Endothelial cell of umbilical vein (primary cell): Measurements from ENCODE around the gene CDKN2AIP.

ENCODE experiments used
- CTCF ChIP-seq, 2 donors: IDR thresholded peaks; 1 replicate in 1 of 2; 2 replicates in 1 of 2; pipeline ENCODE4 v1.5.1; 2011; ENCODE audit warnings: low read length in 2 of 2, mild to moderate bottlenecking in 2 of 2, moderate library complexity in 2 of 2, control low read depth in 1 of 2, inconsistent platforms in 1 of 2, low read depth in 1 of 2; ENCODE audit not compliant: insufficient read depth in 1 of 2; ENCODE audit errors: extremely low read depth in 1 of 2
- JUN ChIP-seq: IDR thresholded peaks from 2 replicates; pipeline ENCODE4 v1.6.1; 2011; ENCODE audit warnings: borderline replicate concordance, low read depth; ENCODE audit not compliant: insufficient read length, insufficient read depth
- MYC ChIP-seq: IDR thresholded peaks from one replicate; pipeline ENCODE4 v1.6.1; 2011; ENCODE audit warnings: mild to moderate bottlenecking, low read depth, low read length
- POLR2A ChIP-seq: IDR thresholded peaks from 2 replicates; pipeline ENCODE4 v1.6.1; 2012; ENCODE audit warnings: low read depth, mild to moderate bottlenecking, control low read depth, low read length
- POLR2AphosphoS5 ChIP-seq: IDR thresholded peaks from 2 replicates; pipeline ENCODE4 v1.6.1; 2012; ENCODE audit warnings: low read depth, mild to moderate bottlenecking, control low read depth, low read length, moderate library complexity; ENCODE audit not compliant: insufficient read depth
- TF ChIP-seq, protein P1 (sequence below): IDR thresholded peaks from 2 replicates; pipeline ENCODE4 v1.6.1; 2011; ENCODE audit not compliant: insufficient read depth, insufficient read length

DNA sequence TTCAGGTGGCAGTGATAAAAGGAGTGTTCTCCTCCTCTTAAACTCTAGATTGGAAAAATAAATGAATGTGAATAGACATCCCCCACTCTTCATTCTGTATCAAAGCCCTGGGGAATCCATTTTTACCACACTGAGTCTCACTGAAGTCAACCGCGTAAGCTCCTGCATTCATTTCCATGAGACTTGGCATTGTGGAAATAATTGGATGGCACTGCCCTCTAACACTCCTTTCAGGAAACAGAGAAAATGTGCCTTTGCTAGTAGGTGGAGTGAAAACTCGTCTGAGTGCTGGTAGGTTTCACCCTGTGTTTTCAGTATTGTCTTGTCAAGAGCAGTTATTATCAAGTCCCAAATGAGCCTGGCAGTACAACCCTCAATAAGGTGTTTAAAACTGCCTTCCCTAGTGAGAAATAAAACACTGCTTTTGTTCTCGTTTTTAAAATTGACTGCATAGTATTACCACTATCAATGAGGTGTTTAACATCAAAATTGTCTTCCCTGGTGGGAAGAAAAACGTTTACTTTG, 9.7 kb upstream of the CDKN2AIP start:
- TF ChIP-seq CTCF (IDR thresholded peaks at IDR 0.05; ENCODE audit: extremely low read depth in 1 of 2, insufficient read depth in 1 of 2, low read depth in 1 of 2, low read length in 2 of 2) = no peak
- TF ChIP-seq POLR2A = no peak
- TF ChIP-seq, protein P1, sequence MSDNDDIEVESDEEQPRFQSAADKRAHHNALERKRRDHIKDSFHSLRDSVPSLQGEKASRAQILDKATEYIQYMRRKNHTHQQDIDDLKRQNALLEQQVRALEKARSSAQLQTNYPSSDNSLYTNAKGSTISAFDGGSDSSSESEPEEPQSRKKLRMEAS = no peak
- no peak for TF ChIP-seq POLR2AphosphoS5
- TF ChIP-seq JUN = no peak
- TF ChIP-seq MYC = no peak
